HCT116 (cell line): Measurements from ENCODE around the gene FMNL1. TPM values are rescaled to one million over a fixed set of nuclear protein-coding genes. Genes with fewer than 3 reads are reported as not detected.

Experiments
- ATAC-seq: fragments of 200-7000 bp; cut with Tn5 transposase; 2 replicates; pipeline ENCODE4 v1.9.1; 2020; ENCODE audit warnings: mild to moderate bottlenecking, moderate library complexity
- BruUV-seq: library from RNA; stranded (reverse); fragments of 400-500 nt; replicated peaks from 2 replicates; lab custom pipeline; 2021; lab: Mats Ljungman, UMichigan
- CTCF ChIA-PET: fragments of 300-600 bp; sonication (Branson Sonifier 250); formaldehyde crosslinking; loops from one replicate; lab custom pipeline; 2021; ENCODE audit warnings: antibody characterized with exemption; lab: Charles Lee
- POLR2A ChIA-PET: fragments of 300-600, 350-600 bp; sonication (Branson Sonifier 250); formaldehyde crosslinking; loops from one replicate; lab custom pipeline; 2021; ENCODE audit warnings: antibody characterized with exemption; lab: Charles Lee
- RAD21 ChIA-PET, 2 experiments: fragments of 300-600 bp; sonication (Branson Sonifier 250); formaldehyde crosslinking; loops; one replicate each; lab custom pipeline; 2023; ENCODE audit warnings: low total read pairs in 2 of 2; ENCODE audit not compliant: uncharacterized antibody in 2 of 2, unreplicated experiment in 2 of 2, low non-redundant PET in 1 of 2; lab: Charles Lee
- DNase-seq: peaks from one replicate; pipeline ENCODE4 v3.0.0-alpha.2; 2010; ENCODE audit warnings: low read depth, low spot score
- H2AFZ ChIP-seq: fragments of 200-600 bp; shearing (Covaris generic), sonication (generic); 2 replicates; pipeline ENCODE4 v1.6.1; 2017; ENCODE audit warnings: low read depth, mixed run types, mixed read lengths, antibody characterized with exemption, low read length; ENCODE audit not compliant: poor library complexity, severe bottlenecking
- H3K27ac ChIP-seq: 2 replicates; pipeline ENCODE4 v1.5.1; 2012; ENCODE audit warnings: low read depth, low read length
- H3K27me3 ChIP-seq: fragments of 200-600 bp; sonication (generic); 2 replicates; pipeline ENCODE4 v1.6.1; 2016; ENCODE audit warnings: mixed run types, low read length, mixed read lengths; ENCODE audit not compliant: insufficient read depth
- H3K36me3 ChIP-seq, 2 experiments: fragments of 200-500 bp in 1 of 2; fragments of 200-600 bp in 1 of 2; sonication (Bioruptor generic) in 1 of 2; sonication (generic) in 1 of 2; 2 replicates each; pipeline versions ENCODE4 v1.5.1 to v1.6.1; 2014 to 2016; ENCODE audit warnings: low read length in 2 of 2, inconsistent platforms in 1 of 2, mixed read lengths in 1 of 2, mixed run types in 1 of 2; ENCODE audit not compliant: insufficient read depth in 2 of 2, control insufficient read depth in 1 of 2
- H3K4me1 ChIP-seq, 2 experiments: fragments of 200-600 bp in 1 of 2; sonication (generic) in 1 of 2; 2 replicates each; pipeline versions ENCODE4 v1.5.1 to v1.6.1; 2012 to 2017; ENCODE audit warnings: low read length in 2 of 2, inconsistent platforms in 1 of 2, mild to moderate bottlenecking in 1 of 2, mixed read lengths in 1 of 2, mixed run types in 1 of 2, moderate library complexity in 1 of 2; ENCODE audit not compliant: insufficient read depth in 2 of 2, control insufficient read depth in 1 of 2
- H3K4me2 ChIP-seq: fragments of 200-600 bp; sonication (generic); 2 replicates; pipeline ENCODE4 v1.6.1; 2017; ENCODE audit warnings: mixed run types, low read length, mixed read lengths
- H3K4me3 ChIP-seq, 2 experiments: fragments of 200-600 bp in 1 of 2; sonication (generic) in 1 of 2; replicated peaks in 1 of 2; 2 replicates each; pipeline ENCODE4 v1.5.1; 2011 to 2016; ENCODE audit warnings: low read length in 2 of 2, control low read depth in 1 of 2, low read depth in 1 of 2, mild to moderate bottlenecking in 1 of 2, mixed read lengths in 1 of 2, mixed run types in 1 of 2
- H3K79me2 ChIP-seq: fragments of 200-600 bp; sonication (generic); 2 replicates; pipeline ENCODE4 v1.6.1; 2017; ENCODE audit warnings: mild to moderate bottlenecking, mixed run types, low read length, moderate library complexity, mixed read lengths; ENCODE audit not compliant: insufficient read depth
- H3K9ac ChIP-seq: fragments of 200-600 bp; sonication (generic); 2 replicates; pipeline ENCODE4 v1.6.1; 2016; ENCODE audit warnings: low read length, mixed read lengths
- H3K9me2 ChIP-seq: fragments of 200-600 bp; sonication (generic), shearing (Covaris generic); 2 replicates; pipeline ENCODE4 v1.6.1; 2017; ENCODE audit warnings: mixed run types, mild to moderate bottlenecking, moderate library complexity; ENCODE audit not compliant: insufficient read depth
- H3K9me3 ChIP-seq, 2 experiments: fragments of 200-500 bp in 1 of 2; fragments of 200-600 bp in 1 of 2; sonication (Bioruptor generic) in 1 of 2; sonication (generic) in 1 of 2; 2 replicates each; pipeline ENCODE4 v1.6.1; 2014 to 2017; ENCODE audit warnings: low read length in 2 of 2, mixed read lengths in 2 of 2, inconsistent platforms in 1 of 2, low read depth in 1 of 2, mild to moderate bottlenecking in 1 of 2, mixed run types in 1 of 2, moderate library complexity in 1 of 2; ENCODE audit not compliant: control insufficient read depth in 1 of 2, insufficient read depth in 1 of 2
- H4K20me1 ChIP-seq: fragments of 200-600 bp; sonication (generic), shearing (Covaris generic); 2 replicates; pipeline ENCODE4 v1.6.1; 2017; ENCODE audit warnings: mixed run types, mild to moderate bottlenecking, moderate library complexity; ENCODE audit not compliant: insufficient read depth
- CBX3 ChIP-seq: IDR thresholded peaks from 2 replicates; pipeline ENCODE4 v1.6.1; 2012; ENCODE audit warnings: low read depth
- CTCF ChIP-seq, 3 experiments: fragments of 200-600 bp in 1 of 3; sonication (generic) in 1 of 3; IDR thresholded peaks in 2 of 3; conservative IDR thresholded peaks in 1 of 3; 2 replicates each; pipeline ENCODE4 v1.5.1; 2012 to 2017; ENCODE audit warnings: low read depth in 2 of 3, low read length in 2 of 3, antibody characterized with exemption in 1 of 3, borderline replicate concordance in 1 of 3, control low read depth in 1 of 3, mild to moderate bottlenecking in 1 of 3, mixed read lengths in 1 of 3, mixed run types in 1 of 3, moderate library complexity in 1 of 3; ENCODE audit not compliant: insufficient read depth in 1 of 3
- EGR1 ChIP-seq: IDR thresholded peaks from 2 replicates; pipeline ENCODE4 v1.6.1; 2012; ENCODE audit warnings: low read depth
- ELF1 ChIP-seq: IDR thresholded peaks from 2 replicates; pipeline ENCODE4 v1.6.1; 2012; ENCODE audit warnings: low read depth, borderline replicate concordance
- EZH2 ChIP-seq: fragments of 200-600 bp; sonication (generic); IDR thresholded peaks from 2 replicates; pipeline ENCODE4 v1.6.1; 2017; ENCODE audit warnings: antibody characterized with exemption, mixed run types
- EZH2phosphoT487 ChIP-seq: fragments of 200-600 bp; IDR thresholded peaks from 2 replicates; pipeline ENCODE4 v1.6.1; 2018; ENCODE audit warnings: antibody characterized with exemption, borderline replicate concordance
- FOSL1 ChIP-seq: IDR thresholded peaks from 2 replicates; pipeline ENCODE4 v1.6.1; 2012; ENCODE audit warnings: low read depth
- JUND ChIP-seq: IDR thresholded peaks from 2 replicates; pipeline ENCODE4 v1.6.1; 2012
- POLR2A ChIP-seq: IDR thresholded peaks from 2 replicates; pipeline ENCODE4 v1.7.0; 2011; ENCODE audit warnings: borderline replicate concordance; ENCODE audit not compliant: insufficient read depth, insufficient read length; ENCODE audit errors: extremely low read depth
- SIN3A ChIP-seq: IDR thresholded peaks from 2 replicates; pipeline ENCODE4 v1.6.1; 2012; ENCODE audit warnings: low read depth
- TCF7L2 ChIP-seq: IDR thresholded peaks from 2 replicates; pipeline ENCODE4 v1.7.0; 2011; ENCODE audit warnings: borderline replicate concordance, inconsistent platforms; ENCODE audit not compliant: insufficient read depth, insufficient read length; ENCODE audit errors: extremely low read depth
- YY1 ChIP-seq: IDR thresholded peaks from 2 replicates; pipeline ENCODE4 v1.6.1; 2011; ENCODE audit warnings: low read length, low read depth, moderate library complexity, mild to moderate bottlenecking; ENCODE audit not compliant: insufficient replicate concordance; ENCODE audit errors: extremely low read depth
- ZFX ChIP-seq: fragments of 450-650 bp; IDR thresholded peaks from 2 replicates; pipeline ENCODE4 v1.6.1; 2017
- intact Hi-C: fragments of 100-400 bp; cut with micrococcal nuclease; formaldehyde crosslinking; loops from 2 replicates; pipeline ENCODE4 v1.10.0; 2022
- total RNA-seq: library from RNA; stranded (reverse); gene quantifications from one replicate; pipeline ENCODE4 v1.2.1, GENCODE V29; 2021; ENCODE audit not compliant: unreplicated experiment
- TF ChIP-seq, protein P1 (sequence below): IDR thresholded peaks from 2 replicates; pipeline ENCODE4 v1.6.1; 2012

Gene FMNL1
- total RNA-seq, 1 experiment from 2014 or later = 8.2 TPM

- H3K4me3 ChIP-seq = no peak overlapping the region
- no peak overlapping the region for H3K9ac ChIP-seq
- no peaks in the 10 kb centered on the region for H3K36me3 ChIP-seq
- H3K27ac ChIP-seq = no peak overlapping the region
- no peaks in the 10 kb centered on the region for H4K20me1 ChIP-seq
- no peak overlapping the region for H2AFZ ChIP-seq
- H3K4me1 ChIP-seq = peaks cover 6 to 15% of the 10 kb centered on the region in 2 experiments
- DNase-seq (no peak), ATAC-seq (no peak)
- no TSS peak for BruUV-seq
- ChIA-PET CTCF (interaction anchor here (1.0 to 2.3 kb wide), 3 partner anchors 8 to 53 kb away, joined by 3 to 8 read pairs (median 7); partner anchors contain the start of gene ACBD4), RAD21 (interaction anchor here in 1 of 2 experiments (0.7 kb wide), 2 partner anchors 124 to 181 kb away, joined by 3 read pairs; no protein-coding TSS in a partner anchor), POLR2A (interaction anchor here (1.1 to 2.2 kb wide), 3 partner anchors 16 to 41 kb away, joined by 4 to 9 read pairs (median 5); partner anchors contain the start of gene HEXIM1)
- intact Hi-C loops = no loop called here
- no peaks in the 10 kb centered on the region for H3K79me2 ChIP-seq
- no peaks in the 10 kb centered on the region for H3K27me3 ChIP-seq
- no peaks in the 10 kb centered on the region for H3K9me2 ChIP-seq
- TF ChIP-seq ELF1 (no peak), CBX3 (no peak), YY1 (no peak), CTCF (IDR thresholded peaks at IDR 0.05 in 2 of 3, conservative IDR thresholded peaks at IDR 0.05 in 1 of 3; ENCODE audit: borderline replicate concordance in 1 of 3, insufficient read depth in 1 of 3, low read depth in 2 of 3, low read length in 2 of 3) (no peak)
- no peaks in the 10 kb centered on the region for H3K9me3 ChIP-seq
- no peak overlapping the region for H3K4me2 ChIP-seq
Observed at GRCh38 chr17:45189009-45189408, 32.7 kb upstream of the FMNL1 start.

DNA sequence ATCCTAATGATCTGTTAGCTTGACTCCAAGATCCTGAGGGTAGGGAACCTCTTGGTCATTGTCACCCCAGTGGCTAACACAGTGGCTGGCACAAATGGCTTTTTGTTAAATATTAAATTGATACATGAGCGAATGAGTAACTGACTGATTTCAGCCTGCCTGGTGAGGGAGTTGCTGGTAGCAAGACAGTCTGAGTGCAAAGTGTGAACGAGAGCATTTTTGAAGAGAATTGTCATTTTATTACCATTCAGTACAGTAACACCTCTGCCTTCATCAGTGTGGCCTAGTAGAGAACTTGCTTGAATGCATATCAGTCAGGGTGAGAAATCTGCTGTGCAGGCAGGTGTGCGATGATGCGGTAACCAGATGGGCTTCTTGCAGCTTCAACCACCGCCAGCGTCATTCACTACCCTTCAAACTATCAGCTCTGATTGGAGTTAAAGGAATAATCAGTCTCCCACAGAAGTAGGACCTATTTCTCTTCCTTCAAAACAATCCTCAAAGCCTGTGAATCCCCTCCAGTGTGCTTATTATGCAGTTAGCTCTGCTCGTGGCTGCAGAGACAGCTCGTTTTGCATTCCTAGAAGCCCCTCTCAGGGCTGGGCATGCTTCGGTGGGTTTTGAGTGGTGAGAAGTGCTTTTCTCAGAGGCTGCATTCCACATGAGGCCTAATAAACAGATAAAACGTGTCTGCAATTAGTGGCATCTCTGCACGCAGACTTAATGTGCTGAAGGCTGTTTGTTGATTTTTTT lies 31.0 kb upstream of the FMNL1 start:
- TF ChIP-seq EGR1 (no peak), FOSL1 (no peak), ELF1 (no peak), EZH2 (no peak), POLR2A (no peak), SIN3A (no peak), YY1 (no peak), EZH2phosphoT487 (no peak), TCF7L2 (no peak), ZFX (no peak), JUND (no peak)
- TF ChIP-seq, protein P1, sequence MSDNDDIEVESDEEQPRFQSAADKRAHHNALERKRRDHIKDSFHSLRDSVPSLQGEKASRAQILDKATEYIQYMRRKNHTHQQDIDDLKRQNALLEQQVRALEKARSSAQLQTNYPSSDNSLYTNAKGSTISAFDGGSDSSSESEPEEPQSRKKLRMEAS = no peak

More for the DNA sequence above, 31.0 kb upstream of the FMNL1 start:
- Histone ChIP-seq H3K4me1 (peaks cover 3 to 14% of the 10 kb centered on the region in 2 experiments; a peak in 3 of 4 replicates), H3K9me2 (no peaks in the 10 kb centered on the region), H2AFZ (no peak overlapping the region), H3K27ac (no peak overlapping the region), H3K9me3 (no peaks in the 10 kb centered on the region), H3K4me3 (no peak overlapping the region), H4K20me1 (no peaks in the 10 kb centered on the region), H3K4me2 (no peak overlapping the region), H3K36me3 (no peaks in the 10 kb centered on the region), H3K79me2 (no peaks in the 10 kb centered on the region), H3K9ac (no peak overlapping the region), H3K27me3 (no peaks in the 10 kb centered on the region)
- no peak for DNase-seq
- BruUV-seq = no TSS peak
- no peak for ATAC-seq
- CTCF ChIA-PET = no interaction called here
- POLR2A ChIA-PET = interaction anchor here (1.5 kb wide), 1 partner anchor 42 kb away, joined by 8 read pairs; the partner anchor contains the start of gene HEXIM1
- intact Hi-C loops = no loop called here
- RAD21 ChIA-PET = no interaction called here
